IMR-90 (cell line): ENCODE results near the gene TXNDC15. TPM values are rescaled to one million over a fixed set of nuclear protein-coding genes. Genes with fewer than 3 reads are reported as not detected.
A peak's percentile ranks its signal among the peaks of the same experiment; 100 is the strongest.

Source experiments
- ATAC-seq: fragments of 200-7000 bp; cut with Tn5 transposase; 2 replicates; pipeline ENCODE4 v1.9.1; 2020; ENCODE audit warnings: low read depth, mild to moderate bottlenecking, moderate library complexity
- BruUV-seq: library from RNA; stranded (reverse); fragments of 400-500 nt; replicated peaks from 2 replicates; lab custom pipeline; 2021; lab: Mats Ljungman, UMichigan
- CTCF ChIA-PET: fragments of 300-600 bp; formaldehyde crosslinking; extraction: SDS; loops from one replicate; lab custom pipeline; 2021; ENCODE audit warnings: antibody characterized with exemption; lab: Yijun Ruan, JAX
- POLR2A ChIA-PET: fragments of 300-600 bp; sonication (Branson Sonifier 250); formaldehyde crosslinking; loops from one replicate; lab custom pipeline; 2022; ENCODE audit warnings: antibody characterized with exemption; ENCODE audit not compliant: unreplicated experiment; lab: Charles Lee
- DNase-seq: peaks from one replicate; pipeline ENCODE4 v3.0.0; 2013
- H2AFZ ChIP-seq: replicated peaks from 2 replicates; pipeline ENCODE3; 2013; ENCODE audit warnings: low read length, mild to moderate bottlenecking; ENCODE audit not compliant: poor library complexity
- H2AK5ac ChIP-seq: 2 replicates; pipeline ENCODE4 v1.6.1; 2013; ENCODE audit warnings: low read depth, low read length, inconsistent platforms
- H2AK9ac ChIP-seq: replicated peaks from 2 replicates; pipeline ENCODE3; 2013; ENCODE audit warnings: mild to moderate bottlenecking, low read depth, low read length, moderate library complexity; ENCODE audit not compliant: poor library complexity
- H2BK120ac ChIP-seq: 2 replicates; pipeline ENCODE4 v1.6.1; 2013; ENCODE audit warnings: low read depth, low read length, inconsistent platforms
- H2BK15ac ChIP-seq: 3 replicates; pipeline ENCODE4 v1.6.1; 2013; ENCODE audit warnings: low read depth, low read length, inconsistent platforms
- H2BK20ac ChIP-seq: 2 replicates; pipeline ENCODE4 v1.6.1; 2013; ENCODE audit warnings: low read depth, mild to moderate bottlenecking, inconsistent platforms, low read length, moderate library complexity
- H2BK5ac ChIP-seq: 2 replicates; pipeline ENCODE4 v1.6.1; 2013; ENCODE audit warnings: mild to moderate bottlenecking, low read depth, low read length, inconsistent platforms; ENCODE audit not compliant: poor library complexity, severe bottlenecking
- H3K14ac ChIP-seq: replicated peaks from 2 replicates; pipeline ENCODE4 v1.6.1; 2013; ENCODE audit warnings: low read depth, low read length, inconsistent platforms
- H3K18ac ChIP-seq: 2 replicates; pipeline ENCODE4 v1.6.1; 2013; ENCODE audit warnings: low read depth, low read length, control low read depth
- H3K23ac ChIP-seq: 2 replicates; pipeline ENCODE4 v1.6.1; 2013; ENCODE audit warnings: low read depth, low read length, inconsistent platforms
- H3K27ac ChIP-seq: 2 replicates; pipeline ENCODE4 v1.5.1; 2013; ENCODE audit warnings: mild to moderate bottlenecking, control low read depth, low read length; ENCODE audit not compliant: insufficient read depth
- H3K27me3 ChIP-seq: 2 replicates; pipeline ENCODE4 v1.6.1; 2013; ENCODE audit warnings: low read length; ENCODE audit not compliant: control insufficient read depth, insufficient read depth
- H3K36me3 ChIP-seq: 2 replicates; pipeline ENCODE4 v1.6.1; 2013; ENCODE audit warnings: low read length, mixed read lengths; ENCODE audit not compliant: control insufficient read depth, insufficient read depth
- H3K4ac ChIP-seq: 2 replicates; pipeline ENCODE4 v1.6.1; 2013; ENCODE audit warnings: low read depth, low read length, inconsistent platforms
- H3K4me1 ChIP-seq: 2 replicates; pipeline ENCODE4 v1.6.1; 2013; ENCODE audit warnings: low read length, mixed read lengths; ENCODE audit not compliant: control insufficient read depth, insufficient read depth
- H3K4me2 ChIP-seq: 2 replicates; pipeline ENCODE4 v1.6.1; 2013; ENCODE audit warnings: low read depth, mild to moderate bottlenecking, control low read depth, low read length, moderate library complexity
- H3K4me3 ChIP-seq: 2 replicates; pipeline ENCODE4 v1.5.1; 2013; ENCODE audit warnings: low read depth, mild to moderate bottlenecking, control low read depth, low read length, moderate library complexity; ENCODE audit not compliant: insufficient read depth
- H3K56ac ChIP-seq: 2 replicates; pipeline ENCODE4 v1.6.1; 2013; ENCODE audit warnings: low read length, inconsistent platforms; ENCODE audit not compliant: insufficient read depth; ENCODE audit errors: extremely low read depth
- H3K79me1 ChIP-seq, 2 experiments: 2 replicates each; pipeline ENCODE4 v1.6.1; 2013; ENCODE audit warnings: low read length in 2 of 2, inconsistent platforms in 1 of 2, low read depth in 1 of 2
- H3K9ac ChIP-seq: 2 replicates; pipeline ENCODE4 v1.6.1; 2013; ENCODE audit warnings: low read depth, low read length, control low read depth
- H3K9me1 ChIP-seq: 2 replicates; pipeline ENCODE4 v1.6.1; 2013; ENCODE audit warnings: low read length, inconsistent platforms; ENCODE audit not compliant: insufficient read depth
- H3K9me3 ChIP-seq: 2 replicates; pipeline ENCODE4 v1.6.1; 2013; ENCODE audit warnings: low read length; ENCODE audit not compliant: control insufficient read depth, insufficient read depth
- H4K20me1 ChIP-seq: 2 replicates; pipeline ENCODE4 v1.6.1; 2013; ENCODE audit warnings: low read length, inconsistent platforms; ENCODE audit not compliant: insufficient read depth
- H4K5ac ChIP-seq: 2 replicates; pipeline ENCODE4 v1.6.1; 2013; ENCODE audit warnings: mild to moderate bottlenecking, low read depth, low read length, control low read depth
- H4K8ac ChIP-seq, 2 experiments: 2 replicates each; pipeline ENCODE4 v1.6.1; 2013; ENCODE audit warnings: low read depth in 2 of 2, low read length in 2 of 2, control low read depth in 1 of 2, inconsistent platforms in 1 of 2
- H4K91ac ChIP-seq: 2 replicates; pipeline ENCODE4 v1.6.1; 2013; ENCODE audit warnings: low read depth, low read length, inconsistent platforms; ENCODE audit not compliant: insufficient read depth
- CEBPB ChIP-seq: IDR thresholded peaks from 2 replicates; pipeline ENCODE4 v1.6.1; 2012; ENCODE audit warnings: low read depth, low read length, improper control_type of control experiment
- MAZ ChIP-seq: IDR thresholded peaks from 2 replicates; pipeline ENCODE4 v1.6.1; 2012; ENCODE audit warnings: low read depth, mild to moderate bottlenecking, low read length, improper control_type of control experiment, moderate library complexity, borderline replicate concordance
- NFE2L2 ChIP-seq: fragments of 150-350 bp; IDR thresholded peaks from 2 replicates; pipeline ENCODE4 v1.6.1; 2016; ENCODE audit warnings: low read depth, mild to moderate bottlenecking, low read length
- RAD21 ChIP-seq: IDR thresholded peaks from 2 replicates; pipeline ENCODE4 v1.6.1; 2012; ENCODE audit warnings: low read length, improper control_type of control experiment
- RFX5 ChIP-seq: IDR thresholded peaks from 2 replicates; pipeline ENCODE4 v1.8.0; 2012; ENCODE audit warnings: low read depth, mild to moderate bottlenecking, low read length, moderate library complexity
- WGBS, 2 experiments: methylation state at CpG; one replicate each; pipeline versions ENCODE4 v1.1.5 to v1.1.7; 2013; ENCODE audit warnings: missing lambda C conversion rate in 2 of 2; ENCODE audit not compliant: insufficient read length in 1 of 2; ENCODE audit errors: extremely low coverage in 2 of 2; 5-methylcytosine and 5-hydroxymethylcytosine counted together
- dilution Hi-C: fragments of 300-500 bp; cut with HindIII; formaldehyde crosslinking; loops from one replicate; pipeline ENCODE4 v1.14.3; 2018; ENCODE audit warnings: low sequenced_read_pairs; ENCODE audit not compliant: unreplicated experiment
- in situ Hi-C: fragments of 300-500 bp; cut with MboI; formaldehyde crosslinking; loops from 3 replicates; pipeline ENCODE4 v1.14.3; 2019; ENCODE audit warnings: low sequenced_read_pairs, inconsistent platforms, mixed read lengths
- intact Hi-C: fragments of 100-400 bp; cut with micrococcal nuclease; formaldehyde crosslinking; loops from 2 replicates; pipeline ENCODE4 v1.10.0; 2022
- polyA plus RNA-seq, 3 experiments: library from polyadenylated mRNA; depleted of rRNA; stranded (reverse); fragments of >200 nt; gene quantifications; 2 replicates each; pipeline ENCODE4 v1.2.3, GENCODE V29; 2012; ENCODE audit warnings: low replicate concordance in 1 of 3
- total RNA-seq: library from RNA; depleted of rRNA; stranded (reverse); fragments of >200 nt; gene quantifications from 2 replicates; pipeline ENCODE4 v1.2.3, GENCODE V29; 2012
- TF ChIP-seq, protein P1 (sequence below): fragments of 150-350 bp; IDR thresholded peaks from 2 replicates; pipeline ENCODE4 v1.6.1; 2017; ENCODE audit warnings: mild to moderate bottlenecking, antibody characterized with exemption, low read length, low read depth
- TF ChIP-seq, protein P2 (sequence below): fragments of 150-350 bp; IDR thresholded peaks from 2 replicates; pipeline ENCODE4 v1.6.1; 2016; ENCODE audit warnings: low read depth, mild to moderate bottlenecking, low read length, moderate library complexity, borderline replicate concordance

The TXNDC15 gene
- total and polyA plus RNA-seq, 2 of the 4 experiments (the other 2 are of a cell fraction), result 87.0 to 125 TPM

DNA sequence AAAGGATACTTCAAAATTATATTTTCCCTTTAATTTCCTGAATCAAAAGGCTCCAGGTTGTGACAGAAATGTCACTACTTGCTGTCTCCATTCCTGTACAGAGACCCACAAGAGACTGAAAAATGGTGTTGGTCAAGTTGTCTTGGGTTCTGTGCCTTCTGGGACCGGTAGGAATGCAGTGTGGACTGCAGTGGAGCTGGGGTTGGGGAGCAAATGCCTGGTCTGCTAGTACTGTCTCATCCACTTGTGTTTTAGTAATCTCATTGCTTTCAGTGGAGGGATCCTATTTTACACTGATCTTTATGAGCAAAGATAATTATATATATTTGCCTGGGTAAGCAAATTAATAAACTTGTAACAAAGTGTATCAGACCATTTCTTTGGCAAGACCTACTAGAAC is 69.4 kb downstream of the TXNDC15 start:
- H3K36me3 ChIP-seq, result no peaks in the 10 kb centered on the region
- H3K27me3 ChIP-seq, result no peaks in the 10 kb centered on the region
- H3K14ac ChIP-seq, result peak overlapping the region; percentile 85; the same call in 1 of the 2 replicates
- no peak overlapping the region; the same call in 1 of the 2 replicates for H4K5ac ChIP-seq
- BruUV-seq, result no TSS peak
- no peak overlapping the region for H2BK20ac ChIP-seq
- no peak overlapping the region for H2BK5ac ChIP-seq
- intact Hi-C loops (no loop called here), dilution Hi-C loops (no loop called here), in situ Hi-C loops (no loop called here)
- TF ChIP-seq MAZ, result no peak
- TF ChIP-seq NFE2L2, result no peak
- TF ChIP-seq RFX5, result no peak
- TF ChIP-seq RAD21, result no peak
- TF ChIP-seq, protein P1, sequence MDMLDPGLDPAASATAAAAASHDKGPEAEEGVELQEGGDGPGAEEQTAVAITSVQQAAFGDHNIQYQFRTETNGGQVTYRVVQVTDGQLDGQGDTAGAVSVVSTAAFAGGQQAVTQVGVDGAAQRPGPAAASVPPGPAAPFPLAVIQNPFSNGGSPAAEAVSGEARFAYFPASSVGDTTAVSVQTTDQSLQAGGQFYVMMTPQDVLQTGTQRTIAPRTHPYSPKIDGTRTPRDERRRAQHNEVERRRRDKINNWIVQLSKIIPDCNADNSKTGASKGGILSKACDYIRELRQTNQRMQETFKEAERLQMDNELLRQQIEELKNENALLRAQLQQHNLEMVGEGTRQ, result no peak
- no peak for TF ChIP-seq CEBPB
- TF ChIP-seq, protein P2, sequence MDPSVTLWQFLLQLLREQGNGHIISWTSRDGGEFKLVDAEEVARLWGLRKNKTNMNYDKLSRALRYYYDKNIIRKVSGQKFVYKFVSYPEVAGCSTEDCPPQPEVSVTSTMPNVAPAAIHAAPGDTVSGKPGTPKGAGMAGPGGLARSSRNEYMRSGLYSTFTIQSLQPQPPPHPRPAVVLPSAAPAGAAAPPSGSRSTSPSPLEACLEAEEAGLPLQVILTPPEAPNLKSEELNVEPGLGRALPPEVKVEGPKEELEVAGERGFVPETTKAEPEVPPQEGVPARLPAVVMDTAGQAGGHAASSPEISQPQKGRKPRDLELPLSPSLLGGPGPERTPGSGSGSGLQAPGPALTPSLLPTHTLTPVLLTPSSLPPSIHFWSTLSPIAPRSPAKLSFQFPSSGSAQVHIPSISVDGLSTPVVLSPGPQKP, result no peak
- H2AK5ac ChIP-seq, result no peak overlapping the region
- no peaks in the 10 kb centered on the region for H3K9me3 ChIP-seq
- DNase-seq (no peak), ATAC-seq (peak; percentile 73)
- H3K27ac ChIP-seq, result no peak overlapping the region
- no peak overlapping the region; the same call in 1 of the 2 replicates for H3K18ac ChIP-seq
- no peak overlapping the region; the same call in 2 of the 3 replicates for H2BK15ac ChIP-seq
- H2AFZ ChIP-seq, result no peak overlapping the region
- no peaks in the 10 kb centered on the region; the same call in 1 of the 2 replicates for H4K20me1 ChIP-seq
- H4K8ac ChIP-seq, result no peak overlapping the region
- no peak overlapping the region for H4K91ac ChIP-seq
- no peaks in the 10 kb centered on the region for H3K79me1 ChIP-seq
- peak overlapping the region; percentile 33; the same call in 1 of the 2 replicates for H3K4ac ChIP-seq
- H2AK9ac ChIP-seq, result no peak overlapping the region
- H3K56ac ChIP-seq, result no peak overlapping the region
- POLR2A ChIA-PET, result no interaction called here
- H3K23ac ChIP-seq, result no peak overlapping the region
- H3K4me3 ChIP-seq, result no peak overlapping the region
- no peak overlapping the region for H2BK120ac ChIP-seq
- no CpG with 5 or more reads among the region's 1 CpG for whole genome bisulfite sequencing, 2 experiments
- CTCF ChIA-PET, result no interaction called here
- H3K4me1 ChIP-seq, result peaks cover 7% of the 10 kb centered on the region
- no peak overlapping the region for H3K9ac ChIP-seq
- no peak overlapping the region for H3K4me2 ChIP-seq
- peaks cover 3% of the 10 kb centered on the region; the same call in 1 of the 2 replicates for H3K9me1 ChIP-seq
